ENCODE data around the gene HSBP1. TPM values are rescaled to one million over a fixed set of nuclear protein-coding genes. Genes with fewer than 3 reads are reported as not detected.
A peak's percentile ranks its signal among the peaks of the same experiment; 100 is the strongest.

HSBP1 gene
- total and polyA plus RNA-seq, 8 donors = 8.5 to 60.5 (median 35.2) TPM

DNA sequence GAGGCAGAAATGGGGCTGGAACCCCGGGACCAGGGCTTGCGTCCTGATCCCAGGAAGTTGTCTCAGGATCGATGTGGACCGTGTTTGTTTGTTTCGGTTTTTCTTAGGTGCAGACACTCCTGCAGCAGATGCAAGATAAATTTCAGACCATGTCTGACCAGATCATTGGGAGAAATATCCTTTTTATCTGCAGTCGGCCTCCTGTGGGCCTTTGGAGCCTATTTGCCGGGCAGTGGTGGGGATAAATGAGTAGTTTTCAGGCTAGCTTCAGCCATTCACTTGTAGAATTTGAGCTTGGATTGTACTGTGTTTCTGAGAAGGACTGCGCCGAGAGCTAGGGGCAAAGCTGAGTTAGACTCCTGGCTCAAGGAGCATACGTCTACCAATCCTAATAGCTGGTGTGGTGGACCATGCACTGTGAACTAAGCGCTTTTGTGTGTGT is 816 bp downstream of the HSBP1 start:
- TF ChIP-seq, protein P1, sequence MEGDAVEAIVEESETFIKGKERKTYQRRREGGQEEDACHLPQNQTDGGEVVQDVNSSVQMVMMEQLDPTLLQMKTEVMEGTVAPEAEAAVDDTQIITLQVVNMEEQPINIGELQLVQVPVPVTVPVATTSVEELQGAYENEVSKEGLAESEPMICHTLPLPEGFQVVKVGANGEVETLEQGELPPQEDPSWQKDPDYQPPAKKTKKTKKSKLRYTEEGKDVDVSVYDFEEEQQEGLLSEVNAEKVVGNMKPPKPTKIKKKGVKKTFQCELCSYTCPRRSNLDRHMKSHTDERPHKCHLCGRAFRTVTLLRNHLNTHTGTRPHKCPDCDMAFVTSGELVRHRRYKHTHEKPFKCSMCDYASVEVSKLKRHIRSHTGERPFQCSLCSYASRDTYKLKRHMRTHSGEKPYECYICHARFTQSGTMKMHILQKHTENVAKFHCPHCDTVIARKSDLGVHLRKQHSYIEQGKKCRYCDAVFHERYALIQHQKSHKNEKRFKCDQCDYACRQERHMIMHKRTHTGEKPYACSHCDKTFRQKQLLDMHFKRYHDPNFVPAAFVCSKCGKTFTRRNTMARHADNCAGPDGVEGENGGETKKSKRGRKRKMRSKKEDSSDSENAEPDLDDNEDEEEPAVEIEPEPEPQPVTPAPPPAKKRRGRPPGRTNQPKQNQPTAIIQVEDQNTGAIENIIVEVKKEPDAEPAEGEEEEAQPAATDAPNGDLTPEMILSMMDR (IDR thresholded peaks at IDR 0.05) = no peak
- TF ChIP-seq POLR2A (IDR thresholded peaks at IDR 0.05) = no peak
- no peak for TF ChIP-seq EP300 (IDR thresholded peaks at IDR 0.05)
- no peak for TF ChIP-seq POLR2AphosphoS5 (IDR thresholded peaks at IDR 0.05)
- H3K9me3 ChIP-seq = no peaks in the 10 kb centered on the region
- intact Hi-C loops (cut with DNase I; ENCODE audit: low total_unique reads) = no loop called here
- peak overlapping the region; percentile 71 to 96 (median 86) for H3K27ac ChIP-seq
- peak overlapping the region; percentile 71 to 100 (median 84) for H3K4me3 ChIP-seq
- 8 to 16% (median 11%) methylated on average over 11 of the region's 11 CpGs for WGBS, 5 donors
- peaks cover 2 to 37% (median 27%) of the 10 kb centered on the region in 4 donors for H3K36me3 ChIP-seq
- H3K4me1 ChIP-seq = peaks cover 14 to 57% (median 42%) of the 10 kb centered on the region in 4 donors
- no peaks in the 10 kb centered on the region for H3K27me3 ChIP-seq
- DNase-seq = no peak

DNA sequence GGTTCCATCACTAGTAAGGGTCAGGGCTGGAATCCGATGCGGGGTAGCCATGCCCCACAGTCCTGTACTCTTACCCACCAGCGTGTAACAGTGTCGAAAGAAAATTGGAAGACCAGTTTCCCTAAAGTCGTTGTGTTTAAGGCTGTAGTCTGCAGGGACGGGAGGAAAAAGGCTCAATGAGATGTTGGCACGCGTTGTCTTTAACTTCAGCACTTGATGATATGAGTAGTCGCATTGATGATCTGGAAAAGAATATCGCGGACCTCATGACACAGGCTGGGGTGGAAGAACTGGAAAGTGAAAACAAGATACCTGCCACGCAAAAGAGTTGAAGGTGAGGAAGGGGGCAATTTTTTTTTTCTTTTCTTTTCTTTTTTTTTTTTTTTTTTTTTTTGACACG is 1.3 kb downstream of the HSBP1 start:
- WGBS, 5 donors = 77 to 86% (median 85%) methylated on average over 13 of the region's 13 CpGs
- peak overlapping the region; percentile 71 to 100 (median 84) for H3K4me3 ChIP-seq
- TF ChIP-seq, protein P1 (IDR thresholded peaks at IDR 0.05) = no peak
- no peak for TF ChIP-seq EP300 (IDR thresholded peaks at IDR 0.05)
- no peak for TF ChIP-seq POLR2A (IDR thresholded peaks at IDR 0.05)
- no peak for TF ChIP-seq POLR2AphosphoS5 (IDR thresholded peaks at IDR 0.05)
- H3K36me3 ChIP-seq = peaks cover 2 to 37% (median 27%) of the 10 kb centered on the region in 4 donors
- intact Hi-C loops (cut with DNase I; ENCODE audit: low total_unique reads) = no loop called here
- DNase-seq = no peak
- H3K27ac ChIP-seq = peak overlapping the region in 1 of 5 donors; percentile 96
- no peaks in the 10 kb centered on the region for H3K9me3 ChIP-seq
- H3K4me1 ChIP-seq = peaks cover 14 to 57% (median 44%) of the 10 kb centered on the region in 4 donors
- no peaks in the 10 kb centered on the region for H3K27me3 ChIP-seq

DNA sequence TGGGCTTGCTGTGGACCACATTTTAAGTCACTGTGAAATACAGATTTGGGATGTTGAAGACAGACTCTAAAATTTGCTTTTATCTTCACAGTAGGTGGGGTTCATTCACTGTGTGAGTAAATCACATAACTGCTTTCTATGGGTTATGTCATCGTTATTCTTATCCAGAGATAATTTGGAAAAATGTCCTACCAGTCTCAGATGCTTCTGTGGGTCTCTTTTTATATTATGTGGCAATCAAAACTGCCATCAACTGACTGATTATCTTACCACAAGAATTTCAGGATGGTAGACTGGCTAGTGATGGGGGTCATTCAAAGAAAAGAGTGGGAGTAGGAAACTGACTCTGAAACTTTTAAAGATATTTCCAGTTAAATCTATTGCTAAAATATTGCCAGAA is 3.1 kb downstream of the HSBP1 start:
- 76 to 92% (median 86%) methylated on average over 1 of the region's 1 CpG for WGBS, 5 donors
- Histone ChIP-seq H3K9me3 (no peaks in the 10 kb centered on the region), H3K27ac (no peak overlapping the region), H3K36me3 (peaks cover 2 to 37% (median 27%) of the 10 kb centered on the region in 4 donors), H3K4me1 (peaks cover 14 to 60% (median 49%) of the 10 kb centered on the region in 4 donors), H3K4me3 (no peak overlapping the region), H3K27me3 (no peaks in the 10 kb centered on the region)
- TF ChIP-seq EP300 (IDR thresholded peaks at IDR 0.05) (no peak), POLR2A (IDR thresholded peaks at IDR 0.05) (no peak)
- intact Hi-C loops (cut with DNase I; ENCODE audit: low total_unique reads) = no loop called here
- no peak for DNase-seq

DNA sequence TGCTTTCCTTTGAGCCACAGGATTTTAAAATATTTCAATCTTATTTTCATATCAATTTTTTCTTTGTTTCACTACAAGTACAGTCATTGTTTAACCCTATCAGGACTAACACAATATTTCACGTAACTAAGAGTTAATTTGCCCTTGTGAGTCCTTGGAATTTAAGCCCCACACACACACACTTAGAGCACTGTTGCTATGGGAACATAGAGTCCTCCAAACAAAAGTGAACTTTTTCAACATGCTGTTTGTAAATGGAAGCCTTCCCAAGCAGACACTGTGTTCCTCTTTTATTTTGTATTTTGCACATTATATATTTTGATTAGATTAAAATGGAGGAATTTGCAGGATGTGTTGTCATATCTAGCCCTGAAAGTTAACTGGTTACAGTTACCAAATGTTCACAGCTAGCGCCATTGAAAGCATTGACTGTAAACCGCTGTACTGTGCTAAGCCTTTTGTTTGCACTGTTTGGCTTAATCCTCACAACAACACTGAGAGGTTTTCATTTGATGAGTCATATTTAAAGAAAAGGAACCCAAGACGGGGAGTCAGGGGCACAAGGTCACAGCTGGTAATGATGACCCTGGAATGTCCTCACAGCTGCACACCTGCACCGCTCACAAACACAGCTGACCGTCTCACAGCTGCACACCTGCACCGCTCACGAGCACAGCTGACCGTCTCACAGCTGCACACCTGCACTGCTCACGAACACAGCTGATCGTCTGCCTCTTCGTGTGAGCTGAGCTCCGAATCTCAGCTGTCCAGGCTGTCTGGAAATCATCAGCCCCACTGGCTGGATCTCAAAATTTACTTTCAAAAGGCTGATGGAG is 6.3 kb downstream of the HSBP1 start:
- WGBS, 5 donors = 17 to 23% (median 22%) methylated on average over 13 of the region's 13 CpGs
- DNase-seq = peak in 1 of 2 donors; percentile 72
- H3K4me3 ChIP-seq = no peak overlapping the region
- no peaks in the 10 kb centered on the region for H3K27me3 ChIP-seq
- intact Hi-C loops (cut with DNase I; ENCODE audit: low total_unique reads) = no loop called here
- H3K36me3 ChIP-seq = peaks cover 2 to 37% (median 27%) of the 10 kb centered on the region in 4 donors
- peak overlapping the region in 3 of 5 donors; percentile 15 to 63 (median 41) for H3K27ac ChIP-seq
- no peaks in the 10 kb centered on the region for H3K9me3 ChIP-seq
- peaks cover 9 to 50% (median 38%) of the 10 kb centered on the region in 4 donors for H3K4me1 ChIP-seq
- TF ChIP-seq POLR2AphosphoS5 (IDR thresholded peaks at IDR 0.05) = peak in 1 of 3 donors; percentile 13
- no peak for TF ChIP-seq EP300 (IDR thresholded peaks at IDR 0.05)

DNA sequence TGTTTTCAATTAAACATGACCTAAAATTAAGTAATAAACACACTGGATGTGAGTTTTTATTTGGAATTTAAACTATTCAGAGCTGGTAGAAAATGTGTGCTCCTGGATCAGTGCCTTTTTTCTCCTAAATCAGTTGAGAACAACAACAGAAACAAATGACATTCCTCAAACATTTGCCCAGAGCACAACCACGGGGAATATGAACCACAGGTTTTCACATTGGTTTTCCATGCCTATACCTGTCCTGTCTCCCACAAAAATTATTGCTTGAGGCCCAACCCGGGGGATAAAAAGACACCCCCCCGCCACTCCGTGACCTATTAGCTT is 6.8 kb downstream of the HSBP1 start:
- Histone ChIP-seq H3K36me3 (peaks cover 2 to 35% (median 27%) of the 10 kb centered on the region in 4 donors), H3K9me3 (no peaks in the 10 kb centered on the region), H3K4me1 (peaks cover 6 to 44% (median 33%) of the 10 kb centered on the region in 4 donors), H3K27ac (peak overlapping the region in 3 of 5 donors; percentile 15 to 63 (median 41)), H3K27me3 (no peaks in the 10 kb centered on the region), H3K4me3 (no peak overlapping the region)
- intact Hi-C loops (cut with DNase I; ENCODE audit: low total_unique reads) = no loop called here
- TF ChIP-seq POLR2A (IDR thresholded peaks at IDR 0.05) (no peak), POLR2AphosphoS5 (IDR thresholded peaks at IDR 0.05) (no peak), EP300 (IDR thresholded peaks at IDR 0.05) (no peak)
- TF ChIP-seq, protein P1 (IDR thresholded peaks at IDR 0.05) = no peak
- WGBS, 5 donors = 57 to 74% (median 63%) methylated on average over 4 of the region's 4 CpGs
- DNase-seq = no peak

All from stomach (tissue), 9 donors.